Type B pancreatic cell (in vitro differentiated cells): ENCODE measurements around the gene MYOCD. TPM values are rescaled to one million over a fixed set of nuclear protein-coding genes. Genes with fewer than 3 reads are reported as not detected.
A peak's percentile ranks its signal among the peaks of the same experiment; 100 is the strongest.

Experiments
- DNase-seq: peaks from one replicate; pipeline ENCODE4 v3.0.0; 2021; ENCODE audit warnings: mixed read lengths; ENCODE audit not compliant: unreplicated experiment; ENCODE audit errors: extremely low spot score
- H3K27ac Mint-ChIP-seq: 2 replicates; pipeline ENCODE4 v1.8.0; 2021; ENCODE audit warnings: mild to moderate bottlenecking, mixed read lengths
- H3K27me3 Mint-ChIP-seq: 2 replicates; pipeline ENCODE4 v1.8.0; 2021; ENCODE audit warnings: mixed read lengths
- H3K36me3 Mint-ChIP-seq: 2 replicates; pipeline ENCODE4 v1.8.0; 2021; ENCODE audit warnings: mixed read lengths
- H3K4me1 Mint-ChIP-seq: one replicate; pipeline ENCODE4 v1.8.0; 2021; ENCODE audit warnings: mixed read lengths; ENCODE audit not compliant: unreplicated experiment
- H3K4me3 Mint-ChIP-seq: 2 replicates; pipeline ENCODE4 v1.8.0; 2021; ENCODE audit warnings: mild to moderate bottlenecking, mixed read lengths
- H3K9me3 Mint-ChIP-seq: 2 replicates; pipeline ENCODE4 v1.8.0; 2021; ENCODE audit warnings: mixed read lengths
- total RNA-seq: library from RNA; stranded (reverse); gene quantifications from 2 replicates; pipeline ENCODE4 v1.2.1, GENCODE V29; 2021; ENCODE audit warnings: low replicate concordance
- TF ChIP-seq, protein P1 (sequence below): fragments of 200-600 bp; sonication (generic); conservative IDR thresholded peaks from 2 replicates; pipeline ENCODE4 v1.5.0; 2021; ENCODE audit warnings: antibody characterized with exemption, mild to moderate bottlenecking

The MYOCD gene
- total RNA-seq, 1 donor from 2014 or later = 0.31 TPM

DNA sequence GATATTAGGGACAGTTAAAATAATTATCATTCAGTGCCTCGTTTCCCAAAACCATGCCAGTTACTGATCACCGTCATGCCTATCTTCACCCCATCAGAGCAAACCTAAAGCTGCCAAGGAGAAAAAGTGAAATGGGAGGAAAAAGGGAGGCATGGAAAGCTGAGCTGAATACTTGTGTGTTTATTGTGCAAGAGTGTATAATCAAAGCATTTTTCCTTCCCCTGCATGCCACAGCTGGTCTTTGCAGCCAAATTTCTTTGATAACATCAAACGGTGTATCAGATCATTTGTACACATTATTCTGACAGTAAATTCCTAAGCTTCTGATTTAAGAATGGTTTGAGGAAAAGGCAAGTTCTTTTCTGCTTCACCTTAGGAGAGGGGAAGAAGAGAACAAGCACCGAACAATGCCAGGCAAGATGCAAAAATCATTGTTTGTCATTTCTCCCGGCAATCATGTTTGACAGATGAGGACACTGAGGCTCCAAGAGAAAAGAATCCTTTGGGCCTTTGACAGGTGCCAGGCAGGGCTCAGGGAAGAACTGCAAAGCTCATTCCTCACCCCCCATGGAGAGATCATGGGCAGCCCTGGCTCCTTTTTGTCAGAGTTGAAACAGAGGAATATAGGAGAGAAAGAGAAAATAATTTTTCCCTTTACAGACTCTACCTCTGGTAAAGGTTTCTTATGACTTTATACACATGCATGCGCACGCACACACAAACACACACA lies 72.2 kb downstream of the MYOCD start:
- peaks cover 12% of the 10 kb centered on the region for H3K4me1 Mint-ChIP-seq
- H3K4me3 Mint-ChIP-seq = peak overlapping the region; percentile 27

DNA sequence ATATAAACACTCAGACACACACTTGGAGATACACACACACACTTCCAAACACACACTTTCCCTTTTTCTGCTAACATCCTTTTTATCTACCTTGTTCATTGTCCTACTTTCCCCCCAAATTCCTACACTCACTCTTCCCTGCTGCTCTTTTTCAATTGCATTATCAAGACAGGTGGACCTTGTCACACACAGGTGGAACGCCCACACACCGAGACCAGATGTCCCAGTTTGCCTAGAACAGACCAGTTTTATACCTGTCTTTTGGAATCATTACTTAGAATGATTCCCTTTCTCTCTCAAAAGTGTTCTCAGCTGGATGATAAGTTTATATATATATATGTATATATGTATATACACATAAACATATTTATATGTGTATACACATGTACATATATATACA lies 72.9 kb downstream of the MYOCD start:
- DNase-seq = no peak

More for the DNA sequence above, 72.2 kb downstream of the MYOCD start:
- peaks cover 9% of the 10 kb centered on the region for H3K27me3 Mint-ChIP-seq
- no peaks in the 10 kb centered on the region for H3K36me3 Mint-ChIP-seq
- DNase-seq = no peak
- H3K27ac Mint-ChIP-seq = no peak overlapping the region
- no peaks in the 10 kb centered on the region for H3K9me3 Mint-ChIP-seq
- TF ChIP-seq, protein P1, sequence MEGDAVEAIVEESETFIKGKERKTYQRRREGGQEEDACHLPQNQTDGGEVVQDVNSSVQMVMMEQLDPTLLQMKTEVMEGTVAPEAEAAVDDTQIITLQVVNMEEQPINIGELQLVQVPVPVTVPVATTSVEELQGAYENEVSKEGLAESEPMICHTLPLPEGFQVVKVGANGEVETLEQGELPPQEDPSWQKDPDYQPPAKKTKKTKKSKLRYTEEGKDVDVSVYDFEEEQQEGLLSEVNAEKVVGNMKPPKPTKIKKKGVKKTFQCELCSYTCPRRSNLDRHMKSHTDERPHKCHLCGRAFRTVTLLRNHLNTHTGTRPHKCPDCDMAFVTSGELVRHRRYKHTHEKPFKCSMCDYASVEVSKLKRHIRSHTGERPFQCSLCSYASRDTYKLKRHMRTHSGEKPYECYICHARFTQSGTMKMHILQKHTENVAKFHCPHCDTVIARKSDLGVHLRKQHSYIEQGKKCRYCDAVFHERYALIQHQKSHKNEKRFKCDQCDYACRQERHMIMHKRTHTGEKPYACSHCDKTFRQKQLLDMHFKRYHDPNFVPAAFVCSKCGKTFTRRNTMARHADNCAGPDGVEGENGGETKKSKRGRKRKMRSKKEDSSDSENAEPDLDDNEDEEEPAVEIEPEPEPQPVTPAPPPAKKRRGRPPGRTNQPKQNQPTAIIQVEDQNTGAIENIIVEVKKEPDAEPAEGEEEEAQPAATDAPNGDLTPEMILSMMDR = no peak

DNA sequence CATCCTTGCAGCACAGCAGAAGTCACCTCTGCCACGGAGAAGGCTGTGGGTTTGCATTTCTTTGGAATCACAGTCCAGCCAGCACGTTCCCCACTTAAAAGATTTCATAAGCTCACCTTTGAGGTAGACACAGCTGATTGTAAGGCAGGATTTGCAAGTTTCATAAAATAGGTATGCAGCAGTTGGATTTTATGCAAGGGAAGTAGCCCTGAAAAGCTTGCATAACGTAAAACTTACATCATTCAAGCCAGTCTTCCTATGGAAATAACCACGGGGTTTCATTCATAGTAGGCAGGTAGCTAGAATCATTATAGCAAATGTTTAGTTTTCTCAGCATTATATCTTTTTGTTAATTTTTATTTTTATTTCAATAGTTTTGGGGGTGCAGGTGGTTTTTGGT lies 73.8 kb downstream of the MYOCD start:
- H3K4me1 Mint-ChIP-seq = peaks cover 12% of the 10 kb centered on the region
- no peak overlapping the region for H3K27ac Mint-ChIP-seq
- peaks cover 9% of the 10 kb centered on the region for H3K27me3 Mint-ChIP-seq
- no peaks in the 10 kb centered on the region for H3K36me3 Mint-ChIP-seq
- H3K4me3 Mint-ChIP-seq = no peak overlapping the region
- no peak for DNase-seq
- H3K9me3 Mint-ChIP-seq = no peaks in the 10 kb centered on the region
- TF ChIP-seq, protein P1 = no peak

More for the DNA sequence above, 72.9 kb downstream of the MYOCD start:
- Mint-ChIP-seq H3K4me1 (peaks cover 12% of the 10 kb centered on the region), H3K27ac (no peak overlapping the region), H3K27me3 (peaks cover 9% of the 10 kb centered on the region), H3K9me3 (no peaks in the 10 kb centered on the region), H3K4me3 (no peak overlapping the region), H3K36me3 (no peaks in the 10 kb centered on the region)
- TF ChIP-seq, protein P1 = no peak

DNA sequence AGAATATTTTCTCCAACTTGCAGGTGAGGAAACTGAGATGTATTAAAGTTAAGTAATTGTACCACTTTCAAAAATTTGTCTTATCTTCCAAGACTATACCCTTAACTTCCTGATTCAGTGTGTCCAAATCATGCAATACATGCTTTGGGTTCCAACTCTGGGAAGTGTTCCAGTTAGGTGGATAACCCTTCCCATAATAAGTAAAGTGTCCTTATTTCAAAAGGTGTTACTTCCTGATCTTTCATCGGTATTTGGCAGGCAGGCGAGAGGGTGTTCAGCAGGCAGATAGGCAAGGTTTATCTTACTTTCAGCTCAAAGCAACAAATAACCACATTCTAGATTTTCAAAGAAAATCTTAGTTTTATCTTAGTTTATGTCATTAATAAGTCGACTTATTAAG lies 77.4 kb downstream of the MYOCD start:
- no peaks in the 10 kb centered on the region for H3K9me3 Mint-ChIP-seq
- H3K4me3 Mint-ChIP-seq = no peak overlapping the region
- peaks cover 5% of the 10 kb centered on the region for H3K27me3 Mint-ChIP-seq
- no peaks in the 10 kb centered on the region for H3K36me3 Mint-ChIP-seq
- TF ChIP-seq, protein P1 = no peak
- DNase-seq = no peak
- no peak overlapping the region for H3K27ac Mint-ChIP-seq
- H3K4me1 Mint-ChIP-seq = peaks cover 10% of the 10 kb centered on the region

DNA sequence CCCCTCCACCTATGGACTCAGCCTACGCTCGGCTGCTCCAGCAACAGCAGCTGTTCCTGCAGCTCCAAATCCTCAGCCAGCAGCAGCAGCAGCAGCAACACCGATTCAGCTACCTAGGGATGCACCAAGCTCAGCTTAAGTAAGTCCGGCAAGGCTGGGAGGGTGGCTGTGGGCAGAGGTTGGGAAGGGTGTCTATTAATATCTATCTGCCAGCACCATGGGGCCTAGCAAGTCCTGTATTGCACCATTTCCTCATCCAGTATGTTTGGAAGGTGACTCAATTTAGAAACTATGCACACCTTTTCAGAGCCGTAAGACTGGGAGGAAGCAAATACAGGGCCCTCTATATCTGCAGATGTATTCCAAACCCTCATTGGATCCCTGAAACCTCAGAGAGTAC lies 78.6 kb downstream of the MYOCD start:
- H3K27me3 Mint-ChIP-seq = peaks cover 5% of the 10 kb centered on the region
- H3K9me3 Mint-ChIP-seq = no peaks in the 10 kb centered on the region
- no peak overlapping the region for H3K4me3 Mint-ChIP-seq
- DNase-seq = no peak
- H3K4me1 Mint-ChIP-seq = peaks cover 10% of the 10 kb centered on the region
- H3K36me3 Mint-ChIP-seq = no peaks in the 10 kb centered on the region
- TF ChIP-seq, protein P1 = no peak
- H3K27ac Mint-ChIP-seq = peak overlapping the region; percentile 77
